K562 (cell line): ENCODE data around the gene TRAPPC2L. TPM values are rescaled to one million over a fixed set of nuclear protein-coding genes. Genes with fewer than 3 reads are reported as not detected.

Source experiments
- ATAC-seq: fragments of 200-7000 bp; cut with Tn5 transposase; 3 replicates; pipeline ENCODE4 v1.9.1; 2020; ENCODE audit warnings: moderate library complexity
- BruUV-seq: library from RNA; stranded (reverse); fragments of 400-500 nt; replicated peaks from 2 replicates; lab custom pipeline; 2021; lab: Mats Ljungman, UMichigan
- CTCF ChIA-PET: fragments of 300-600 bp; formaldehyde crosslinking; extraction: SDS; loops from one replicate; lab custom pipeline; 2021; ENCODE audit warnings: low intra/inter-chr PET ratio; lab: Yijun Ruan, JAX
- POLR2A ChIA-PET: fragments of 300-600, 350-650 bp; sonication (Branson Sonifier 250); formaldehyde crosslinking; extraction: SDS; loops from one replicate; lab custom pipeline; 2021; ENCODE audit warnings: antibody characterized with exemption, inconsistent platforms; lab: Yijun Ruan, JAX
- DNase-seq, 4 experiments: peaks; one replicate each; pipeline versions ENCODE4 v3.0.0 to v3.0.0-alpha.2; 2011 to 2018; ENCODE audit warnings: low spot score in 3 of 4, mixed read lengths in 3 of 4; ENCODE audit errors: extremely low read depth in 1 of 4
- FAIRE-seq: peaks from 2 replicates; lab custom pipeline; 2011; peaks lifted over from hg19 to GRCh38; lab: Jason Lieb, UNC
- H2AFZ ChIP-seq: 2 replicates; pipeline ENCODE4 v1.6.0; 2011; ENCODE audit warnings: low read depth, low read length, control low read depth, inconsistent platforms
- H3K27ac ChIP-seq: fragments of 200-600 bp; 3 replicates; pipeline ENCODE4 v1.8.0; 2011; ENCODE audit warnings: low read depth, mild to moderate bottlenecking, control low read depth, inconsistent platforms, low read length, moderate library complexity, mixed read lengths; ENCODE audit errors: extremely low read depth
- H3K27me3 ChIP-seq, 2 experiments: fragments of 300-600 bp in 1 of 2; 2 replicates in 1 of 2; 3 replicates in 1 of 2; pipeline versions ENCODE4 v1.6.0 to v1.8.0; 2011; ENCODE audit warnings: inconsistent platforms in 2 of 2, low read length in 2 of 2, mild to moderate bottlenecking in 1 of 2, mixed read lengths in 1 of 2, moderate library complexity in 1 of 2; ENCODE audit not compliant: control insufficient read depth in 2 of 2, insufficient read depth in 2 of 2
- H3K36me3 ChIP-seq: fragments of 300-600 bp; 3 replicates; pipeline ENCODE4 v1.8.0; 2011; ENCODE audit warnings: mild to moderate bottlenecking, low read length, inconsistent platforms; ENCODE audit not compliant: control insufficient read depth, insufficient read depth
- H3K4me1 ChIP-seq, 2 experiments: fragments of 200-600 bp in 1 of 2; replicated peaks in 1 of 2; 2 replicates in 1 of 2; 3 replicates in 1 of 2; pipeline versions ENCODE4 v1.5.1 to v1.8.0; 2011; ENCODE audit warnings: inconsistent platforms in 2 of 2, low read length in 2 of 2, mild to moderate bottlenecking in 1 of 2, mixed read lengths in 1 of 2, moderate library complexity in 1 of 2; ENCODE audit not compliant: control insufficient read depth in 2 of 2, insufficient read depth in 2 of 2
- H3K4me2 ChIP-seq: 2 replicates; pipeline ENCODE4 v1.6.1; 2011; ENCODE audit warnings: low read length, control low read depth, inconsistent platforms, mixed read lengths; ENCODE audit not compliant: insufficient read depth
- H3K4me3 ChIP-seq: fragments of 200-600 bp; sonication (generic), shearing (Covaris generic); 2 replicates; pipeline ENCODE4 v1.5.1; 2016; ENCODE audit warnings: control low read depth, inconsistent platforms
- H3K79me2 ChIP-seq: fragments of 200-600 bp; 3 replicates; pipeline ENCODE4 v1.8.0; 2011; ENCODE audit warnings: low read length, inconsistent platforms; ENCODE audit not compliant: control insufficient read depth, insufficient read depth
- H3K9ac ChIP-seq, 2 experiments: 2 replicates each; pipeline versions ENCODE4 v1.6.0 to v1.6.1; 2011; ENCODE audit warnings: low read depth in 2 of 2, low read length in 2 of 2, control low read depth in 1 of 2, inconsistent platforms in 1 of 2, mild to moderate bottlenecking in 1 of 2, mixed read lengths in 1 of 2; ENCODE audit not compliant: insufficient read depth in 1 of 2
- H3K9me1 ChIP-seq: one replicate; pipeline ENCODE4 v1.6.0; 2011; ENCODE audit warnings: inconsistent platforms, mild to moderate bottlenecking, low read length, moderate library complexity; ENCODE audit not compliant: control insufficient read depth, insufficient read depth
- H3K9me3 ChIP-seq: replicated peaks from 2 replicates; pipeline ENCODE4 v1.5.1; 2011; ENCODE audit warnings: low read depth, low read length, inconsistent platforms; ENCODE audit not compliant: control insufficient read depth, insufficient read depth
- H4K20me1 ChIP-seq: replicated peaks from 2 replicates; pipeline ENCODE4 v1.6.1; 2011; ENCODE audit warnings: low read length, inconsistent platforms, mixed read lengths; ENCODE audit not compliant: control insufficient read depth, insufficient read depth
- KLF10 ChIP-seq: fragments of 250-450 bp; sonication (Bioruptor Pico); IDR thresholded peaks from 2 replicates; pipeline ENCODE4 v1.6.1; 2021; ENCODE audit warnings: matching md5 sums
- NUFIP1 ChIP-seq: fragments of 450-650 bp; IDR thresholded peaks from 2 replicates; pipeline ENCODE4 v1.6.1; 2018; ENCODE audit not compliant: partially characterized antibody
- PHB ChIP-seq: fragments of 250-450 bp; sonication (Bioruptor Pico); IDR thresholded peaks from 2 replicates; pipeline ENCODE4 v1.5.0; 2021
- TAF9B ChIP-seq: fragments of 450-650 bp; IDR thresholded peaks from 2 replicates; pipeline ENCODE4 v1.6.1; 2018; ENCODE audit warnings: mild to moderate bottlenecking; ENCODE audit not compliant: partially characterized antibody
- TRIM24 ChIP-seq, 2 experiments: fragments of 450-650 bp; IDR thresholded peaks; 2 replicates each; pipeline ENCODE4 v1.6.1; 2016
- ZNF318 ChIP-seq, 2 experiments: fragments of 450-650 bp; IDR thresholded peaks; 2 replicates each; pipeline ENCODE4 v1.6.1; 2016; ENCODE audit warnings: mild to moderate bottlenecking in 2 of 2, borderline replicate concordance in 1 of 2, low read depth in 1 of 2, moderate library complexity in 1 of 2
- WGBS: fragments of 100-300 bp; shearing (Covaris generic); methylation state at CpG from one replicate; pipeline ENCODE4 v1.1.6; 2016; ENCODE audit warnings: low coverage, mixed read lengths; ENCODE audit not compliant: insufficient coverage; ENCODE audit errors: missing lambda C conversion rate; 5-methylcytosine and 5-hydroxymethylcytosine counted together
- in situ Hi-C: fragments of 300-500 bp; cut with MboI; formaldehyde crosslinking; loops from 4 replicates; pipeline ENCODE4 v1.15.0; 2018; ENCODE audit warnings: inconsistent platforms, mixed read lengths
- intact Hi-C: fragments of 100-400 bp; cut with micrococcal nuclease; formaldehyde crosslinking; loops from 2 replicates; pipeline ENCODE4 v1.14.2; 2022
- polyA plus RNA-seq, 8 experiments: library from polyadenylated mRNA; depleted of rRNA in 4 of 8; stranded (reverse) in 5 of 8; unstranded in 3 of 8; fragments of >200 nt; fragmentation: Nextera tagmentation in 2 of 8; fragmentation: Illumina TruSeq in 1 of 8; extraction: Ambion mirVana in 2 of 8; extraction: Trizol in 1 of 8; gene quantifications; 2 replicates each; pipeline versions ENCODE4 v1.2.1 to v1.2.3, GENCODE V29; 2011 to 2014; ENCODE audit warnings: inconsistent platforms in 1 of 8, missing spikeins in 1 of 8
- total RNA-seq, 7 experiments: library from RNA; depleted of rRNA in 6 of 7; stranded (reverse); fragments of >200 nt in 6 of 7; fragmentation: Illumina TruSeq in 2 of 7; extraction: Trizol in 2 of 7; gene quantifications; 2 replicates each; pipeline versions ENCODE4 v1.2.1 to v1.2.3, GENCODE V29; 2011 to 2021; ENCODE audit warnings: low replicate concordance in 1 of 7

The TRAPPC2L gene
- total and polyA plus RNA-seq, 9 of the 15 experiments (the other 6 are each of a cell fraction or from before 2014, with no cell fraction given), result 60.4 to 398 (median 97.5) TPM

- intact Hi-C loops, result no loop called here
- DNase-seq (peak; percentile 61 to 85 (median 69)), FAIRE-seq (peak; percentile 77), ATAC-seq (peak; percentile 84)
- in situ Hi-C loops, result no loop called here
- no peak overlapping the region for H3K4me3 ChIP-seq
- H4K20me1 ChIP-seq, result no peaks in the 10 kb centered on the region
- H3K9me1 ChIP-seq, result no peaks in the 10 kb centered on the region
- no peaks in the 10 kb centered on the region for H3K27me3 ChIP-seq
- no peak overlapping the region for H3K4me2 ChIP-seq
- BruUV-seq, result no TSS peak
- H3K27ac ChIP-seq, result no peak overlapping the region; the same call in 2 of the 3 replicates
- WGBS, result 79% methylated on average over 18 of the region's 26 CpGs
- H3K9ac ChIP-seq, result no peak overlapping the region
- ChIA-PET POLR2A (interaction anchor here (0.6 to 0.9 kb wide), 2 partner anchors 24 to 215 kb away, joined by 3 to 4 read pairs; no protein-coding TSS in a partner anchor), CTCF (no interaction called here)
- H3K9me3 ChIP-seq, result no peaks in the 10 kb centered on the region
- peaks cover 0 to 83% of the 10 kb centered on the region in 2 experiments; a peak in 2 of 5 replicates for H3K4me1 ChIP-seq
- peaks cover 100% of the 10 kb centered on the region for H3K36me3 ChIP-seq
- peaks cover 16% of the 10 kb centered on the region for H3K79me2 ChIP-seq
- H2AFZ ChIP-seq, result no peak overlapping the region
- TF ChIP-seq TRIM24 (IDR thresholded peaks at IDR 0.05), result peak; percentile 58 to 71; a peak in 3 of 4 replicates
- TF ChIP-seq PHB (CRISPR knock-in tag), result no peak
- no peak for TF ChIP-seq NUFIP1
- no peak for TF ChIP-seq KLF10 (CRISPR knock-in tag)
- no peak for TF ChIP-seq ZNF318 (IDR thresholded peaks at IDR 0.05; ENCODE audit: borderline replicate concordance in 1 of 2, low read depth in 1 of 2)
- no peak for TF ChIP-seq TAF9B
Observed at GRCh38 chr16:88882358-88883030, 25.6 kb downstream of the TRAPPC2L start.
